ENCODE data around the gene LRRK2.
"Not testable (repeated sequence)": the region's sequence is repeated elsewhere in the genome, so short reads cannot be mapped to it uniquely, and the experiment has no call there.

The LRRK2 gene

DNA sequence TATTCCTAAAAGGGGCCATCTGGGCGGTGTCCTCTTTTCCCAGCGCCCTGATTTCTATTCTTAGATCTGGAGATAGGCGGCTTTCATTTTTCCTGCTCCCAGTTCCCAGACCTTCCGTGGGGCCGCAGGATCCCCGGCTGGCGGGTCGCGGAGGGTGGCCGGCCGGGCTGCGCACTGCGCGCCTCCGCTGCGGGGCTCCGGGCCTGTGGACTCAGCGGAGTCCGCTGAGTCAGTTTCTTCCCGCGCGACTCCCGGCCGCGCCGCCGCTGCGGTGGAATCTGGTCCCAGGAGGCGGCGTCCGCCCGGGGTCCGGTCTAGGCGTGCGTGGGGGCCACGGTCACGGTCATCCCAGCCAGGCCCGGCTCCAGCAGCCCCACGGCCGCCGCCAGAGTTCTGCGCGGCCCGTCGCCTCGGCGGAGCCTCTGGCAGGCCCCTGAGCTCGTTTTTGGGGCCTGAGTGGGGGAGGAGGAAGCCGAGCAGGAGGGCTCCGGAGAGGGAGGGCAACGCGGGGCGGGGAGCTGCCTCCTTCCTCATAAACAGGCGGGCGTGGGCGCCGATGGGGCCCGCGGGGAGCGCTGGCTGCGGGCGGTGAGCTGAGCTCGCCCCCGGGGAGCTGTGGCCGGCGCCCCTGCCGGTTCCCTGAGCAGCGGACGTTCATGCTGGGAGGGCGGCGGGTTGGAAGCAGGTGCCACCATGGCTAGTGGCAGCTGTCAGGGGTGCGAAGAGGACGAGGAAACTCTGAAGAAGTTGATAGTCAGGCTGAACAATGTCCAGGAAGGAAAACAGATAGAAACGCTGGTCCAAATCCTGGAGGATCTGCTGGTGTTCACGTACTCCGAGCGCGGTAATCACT lies at the start of gene LRRK2:
LRRK2 (plus strand) TSS at position 559 of the 853 bp plus-strand sequence; CDS start at position 694, 135 bp downstream.
- DNase-seq, result peak; percentile 51

GRCh38 chr12:40175045-40175444 lies 49.8 kb upstream of the LRRK2 start:
- no peak for DNase-seq

DNA sequence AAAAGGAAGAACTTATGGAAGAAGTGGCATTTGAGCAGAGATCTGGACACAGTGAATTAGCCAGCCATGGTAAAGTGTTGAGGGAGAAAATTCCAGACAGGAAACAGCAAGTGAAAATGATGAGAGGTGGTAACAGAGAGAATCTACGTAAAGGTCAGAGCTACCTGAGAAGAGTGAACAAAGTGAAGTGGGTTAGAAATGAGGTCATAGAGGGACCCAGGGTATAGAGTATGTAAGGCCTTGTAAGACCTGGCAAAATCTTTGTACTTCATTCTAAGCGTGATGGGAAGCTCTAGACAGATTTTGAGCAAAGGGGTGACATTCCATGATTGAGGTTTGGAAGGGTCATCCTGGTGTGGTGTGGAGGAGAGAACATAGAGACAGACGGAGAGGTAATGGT lies 49.3 kb upstream of the LRRK2 start:
- no peak for DNase-seq

- no peak for DNase-seq
These were observed 46.1 kb upstream of the LRRK2 start for GRCh38 chr12:40178701-40179100.

GRCh38 chr12:40181490-40181889 lies 43.3 kb upstream of the LRRK2 start:
- no peak for DNase-seq

- no peak for DNase-seq
These were observed 41.1 kb upstream of the LRRK2 start for GRCh38 chr12:40183715-40184114.

- DNase-seq, result no peak
These were observed 40.1 kb upstream of the LRRK2 start for GRCh38 chr12:40184493-40185302.

DNA sequence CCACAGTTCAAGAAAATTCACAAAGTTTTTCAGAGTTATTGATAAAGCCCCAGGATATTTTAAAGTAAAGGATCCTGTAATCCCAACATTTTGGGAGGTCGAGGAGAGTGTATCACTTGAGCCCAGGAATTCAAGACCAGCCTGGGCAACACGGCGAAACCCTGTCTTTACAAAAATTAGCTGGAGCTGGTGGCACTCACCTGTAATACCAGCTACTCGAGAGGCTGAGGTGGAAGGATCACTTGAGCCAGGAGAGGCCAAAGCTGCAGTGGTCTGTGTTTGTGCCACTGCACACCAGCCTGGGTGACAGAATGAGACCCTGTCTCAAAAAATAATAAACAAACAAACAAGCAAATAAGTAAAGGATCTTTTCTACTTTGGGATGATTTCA lies 39.5 kb upstream of the LRRK2 start:
- DNase-seq, result no peak

DNA sequence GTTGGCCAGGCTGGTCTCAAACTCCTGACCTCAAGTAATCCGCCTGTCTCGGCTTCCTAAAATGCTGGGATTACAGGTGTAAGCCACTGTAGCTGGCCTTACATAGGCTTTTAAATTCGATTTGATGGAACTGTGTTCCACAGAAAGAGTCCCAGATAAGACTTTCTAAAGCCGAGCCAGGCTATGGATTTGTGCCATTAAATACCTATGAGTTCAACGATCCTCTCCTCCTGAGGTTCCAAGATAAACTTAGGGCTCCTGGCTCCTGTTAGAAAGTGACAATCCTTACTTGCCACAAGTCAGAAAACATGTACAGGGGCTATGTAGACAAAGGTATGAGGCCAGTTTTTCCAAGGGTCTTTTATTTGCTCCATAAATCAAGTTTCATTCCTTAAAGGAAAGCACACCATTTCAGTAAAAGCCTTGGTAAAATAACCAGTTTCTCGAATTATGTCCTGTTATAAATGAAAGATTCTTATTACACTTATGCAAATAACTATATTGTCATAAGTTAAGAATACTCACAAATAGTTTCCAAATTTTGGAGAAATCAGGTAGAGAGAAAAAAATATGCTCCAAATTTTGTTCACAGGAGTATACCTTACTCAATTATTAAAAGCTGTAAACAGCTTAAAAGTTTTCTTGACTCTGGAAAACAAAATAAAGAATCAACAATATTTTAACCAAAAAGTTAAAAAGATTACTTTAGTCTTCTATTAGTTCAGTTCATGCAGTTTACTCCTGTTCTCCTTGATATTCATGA lies 36.1 kb upstream of the LRRK2 start:
- no peak for DNase-seq

DNA sequence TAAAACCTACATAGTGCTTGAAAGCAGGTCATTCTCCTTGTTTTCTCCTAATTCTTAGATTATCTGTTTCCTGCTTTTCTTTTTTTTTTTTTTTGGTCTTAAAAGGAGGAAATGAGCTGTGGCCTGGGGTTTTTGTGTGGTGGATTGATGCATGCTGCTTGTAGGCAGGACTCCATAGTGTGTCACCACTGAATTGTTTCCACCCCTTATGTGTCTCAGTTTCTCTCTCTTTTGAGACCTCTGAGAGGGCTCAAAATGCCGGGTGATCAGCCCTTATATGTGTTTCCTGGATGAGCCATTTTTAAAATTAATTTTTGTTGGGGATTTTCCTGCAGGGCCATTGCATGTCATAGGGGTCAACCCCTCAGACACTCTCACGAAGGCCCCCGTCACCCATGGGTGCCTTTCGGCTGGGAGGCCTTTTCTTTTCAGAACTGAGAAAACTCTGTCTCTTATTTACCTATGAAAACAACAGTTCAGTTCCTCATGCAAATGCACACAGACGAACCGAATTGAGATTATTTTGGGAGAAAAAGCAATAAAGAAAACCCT lies 32.0 kb upstream of the LRRK2 start:
- DNase-seq, result no peak

- DNase-seq, result no peak
These were observed 30.0 kb upstream of the LRRK2 start for GRCh38 chr12:40194846-40195245.

DNA sequence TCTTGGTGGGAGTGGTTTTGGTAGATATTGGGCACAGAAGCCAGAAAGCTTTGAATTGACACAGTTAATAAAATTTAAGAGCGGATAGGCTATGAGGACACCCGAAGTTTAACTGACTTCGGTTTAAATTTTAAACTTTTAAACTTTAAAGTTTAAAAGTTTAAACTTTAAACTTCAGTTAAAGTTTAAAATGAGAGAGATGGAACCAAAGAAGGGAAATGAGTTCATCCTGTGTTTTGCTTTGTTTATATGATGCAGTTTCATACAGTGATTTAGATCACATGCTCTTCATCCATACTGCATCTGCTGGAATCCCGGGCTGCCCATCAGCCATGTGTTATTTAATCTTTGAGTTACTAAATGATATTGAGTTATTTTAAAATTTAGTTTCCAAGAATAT lies 27.2 kb upstream of the LRRK2 start:
- no peak for DNase-seq

DNA sequence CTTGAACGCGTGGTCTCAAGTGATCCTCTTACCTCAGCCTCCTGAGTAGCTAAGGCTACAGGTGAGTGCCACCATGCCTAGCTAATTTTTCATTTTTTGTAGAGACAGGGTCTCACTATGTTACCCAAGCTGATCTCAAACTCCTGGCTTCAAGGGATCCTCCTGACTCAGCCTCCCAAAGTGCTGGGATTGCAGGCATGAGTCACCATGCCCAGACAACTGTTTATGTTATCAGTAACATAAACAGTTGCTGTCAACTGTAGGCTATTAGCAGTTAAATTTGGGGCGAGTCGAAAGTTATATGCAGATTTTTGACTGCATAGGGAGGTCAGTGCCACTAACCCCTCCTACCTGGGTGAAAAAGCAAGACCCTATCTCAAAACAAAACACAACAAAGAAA lies 26.2 kb upstream of the LRRK2 start:
- no peak for DNase-seq

DNA sequence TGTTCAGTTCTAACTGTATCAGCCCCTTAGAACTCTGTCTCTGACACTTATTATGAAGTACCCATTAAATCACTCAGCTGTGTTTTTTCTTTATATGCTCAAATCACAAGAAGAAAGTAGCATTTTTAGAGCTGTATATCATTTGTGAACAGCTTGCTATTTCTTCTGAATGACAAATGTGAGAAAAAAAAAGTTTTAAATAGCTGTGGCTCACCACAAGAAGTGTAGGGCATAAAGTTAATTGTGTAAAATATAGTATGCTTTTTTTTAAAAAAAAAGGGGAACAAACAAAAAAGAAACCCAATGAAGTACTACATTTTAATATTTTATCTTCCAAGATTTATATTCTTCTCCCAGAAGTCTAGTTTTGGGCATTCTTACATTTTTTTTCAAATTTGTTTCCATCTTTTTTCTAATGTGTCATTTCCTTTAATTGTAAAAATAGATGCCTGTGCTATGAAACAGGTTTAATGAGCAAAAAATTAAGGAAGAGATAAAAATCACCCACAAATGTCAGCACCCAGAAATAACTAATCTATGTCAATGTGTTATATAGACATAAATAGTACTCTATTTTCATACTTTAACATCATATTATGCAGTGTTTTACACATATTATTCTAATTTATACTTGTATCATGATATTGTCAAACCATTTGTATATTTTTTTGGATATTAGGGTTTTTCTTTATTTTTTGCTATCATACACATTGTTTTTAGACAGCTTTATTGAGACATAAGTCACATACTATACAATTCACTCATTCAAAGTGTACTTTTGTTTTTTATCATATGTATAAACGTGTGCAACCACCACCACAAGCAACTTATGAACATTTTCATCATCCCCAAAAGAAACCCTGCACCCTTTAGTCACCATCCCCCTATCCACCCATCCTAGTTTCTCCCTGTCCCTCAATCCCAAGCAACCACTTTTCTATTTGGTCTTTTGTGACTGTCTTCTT lies 22.4 kb upstream of the LRRK2 start:
- no peak for DNase-seq

- no peak for DNase-seq
These were observed 21.8 kb upstream of the LRRK2 start for GRCh38 chr12:40203060-40203430.

- DNase-seq, result no peak
These were observed 20.5 kb upstream of the LRRK2 start for GRCh38 chr12:40204337-40204736.

GRCh38 chr12:40207551-40207950 lies 17.2 kb upstream of the LRRK2 start:
- no peak for DNase-seq

GRCh38 chr12:40208707-40209446 lies 15.9 kb upstream of the LRRK2 start:
- DNase-seq, result no peak

GRCh38 chr12:40209886-40210285 lies 14.9 kb upstream of the LRRK2 start:
- DNase-seq, result no peak

DNA sequence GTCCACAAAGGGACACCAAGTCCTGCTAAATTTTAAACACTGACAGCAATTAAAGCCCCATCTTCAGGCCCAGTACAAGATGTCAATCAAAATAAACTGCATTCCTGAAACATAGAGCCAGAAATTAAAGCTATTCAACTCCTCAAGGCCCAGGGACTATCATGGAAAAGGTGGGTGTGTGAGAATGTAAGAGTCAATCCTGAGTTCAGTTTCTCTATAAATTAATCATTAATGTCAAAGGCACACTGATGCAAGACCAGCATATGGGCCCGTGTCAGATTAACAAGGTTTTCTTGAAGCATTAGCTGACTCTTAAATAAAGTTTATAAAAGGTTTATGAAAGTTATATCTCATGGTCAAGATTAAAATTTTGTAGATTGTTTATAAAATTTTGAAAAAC lies 13.6 kb upstream of the LRRK2 start:
- not testable (repeated sequence) for DNase-seq

GRCh38 chr12:40212566-40212965 lies 12.2 kb upstream of the LRRK2 start:
- DNase-seq, result no peak
